ENCODE data around the gene TRAF4.
"Not testable (repeated sequence)": the region's sequence is repeated elsewhere in the genome, so short reads cannot be mapped to it uniquely, and the experiment has no call there.

The TRAF4 gene

DNA sequence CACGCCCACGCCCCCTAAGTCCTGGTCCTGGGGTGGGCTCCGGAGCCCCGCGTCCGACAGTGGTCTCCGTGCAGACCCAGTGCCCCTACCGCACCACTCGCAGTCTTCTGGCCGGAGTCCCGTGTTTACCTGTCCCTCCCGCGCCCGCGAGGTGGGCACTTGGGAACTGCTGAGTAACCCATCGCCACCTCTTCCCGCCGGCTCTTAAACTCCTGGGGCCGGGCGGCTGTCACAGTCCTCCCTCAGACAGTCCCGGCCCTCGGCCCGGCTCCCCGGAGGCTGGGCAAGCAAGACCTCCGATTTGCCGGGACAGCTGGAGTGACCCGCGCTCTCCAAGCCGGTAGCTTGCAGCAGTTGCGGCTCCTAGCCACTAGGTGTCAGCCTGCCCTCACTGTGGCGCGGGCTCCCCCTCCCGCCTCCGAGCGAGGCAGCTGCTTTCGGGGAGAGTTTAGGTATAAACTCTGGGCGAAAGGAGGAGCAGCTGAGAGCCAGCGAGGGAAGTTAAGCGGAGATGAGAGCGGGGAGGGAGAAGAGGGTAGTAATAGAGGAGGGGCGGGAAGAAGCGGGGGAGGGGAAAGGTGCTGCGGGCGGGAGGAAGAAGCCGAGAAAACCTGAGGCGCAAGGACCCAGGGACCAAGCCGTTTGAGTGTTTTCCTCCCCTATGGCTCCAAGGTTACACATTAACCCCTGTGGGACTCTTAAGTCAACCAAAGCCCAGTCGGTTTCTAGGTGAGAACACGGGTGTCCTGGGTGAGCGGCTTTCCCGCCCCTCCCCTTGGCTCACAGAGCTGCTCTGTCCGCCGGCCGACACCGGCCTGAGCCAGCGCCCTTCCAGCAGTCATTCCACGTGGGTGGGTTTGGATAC is 17.0 kb upstream of the TRAF4 start:
- DNase-seq (ENCODE audit: low read depth in 1 of 2, low spot score in 1 of 2) = peak; percentile 89 to 93

DNA sequence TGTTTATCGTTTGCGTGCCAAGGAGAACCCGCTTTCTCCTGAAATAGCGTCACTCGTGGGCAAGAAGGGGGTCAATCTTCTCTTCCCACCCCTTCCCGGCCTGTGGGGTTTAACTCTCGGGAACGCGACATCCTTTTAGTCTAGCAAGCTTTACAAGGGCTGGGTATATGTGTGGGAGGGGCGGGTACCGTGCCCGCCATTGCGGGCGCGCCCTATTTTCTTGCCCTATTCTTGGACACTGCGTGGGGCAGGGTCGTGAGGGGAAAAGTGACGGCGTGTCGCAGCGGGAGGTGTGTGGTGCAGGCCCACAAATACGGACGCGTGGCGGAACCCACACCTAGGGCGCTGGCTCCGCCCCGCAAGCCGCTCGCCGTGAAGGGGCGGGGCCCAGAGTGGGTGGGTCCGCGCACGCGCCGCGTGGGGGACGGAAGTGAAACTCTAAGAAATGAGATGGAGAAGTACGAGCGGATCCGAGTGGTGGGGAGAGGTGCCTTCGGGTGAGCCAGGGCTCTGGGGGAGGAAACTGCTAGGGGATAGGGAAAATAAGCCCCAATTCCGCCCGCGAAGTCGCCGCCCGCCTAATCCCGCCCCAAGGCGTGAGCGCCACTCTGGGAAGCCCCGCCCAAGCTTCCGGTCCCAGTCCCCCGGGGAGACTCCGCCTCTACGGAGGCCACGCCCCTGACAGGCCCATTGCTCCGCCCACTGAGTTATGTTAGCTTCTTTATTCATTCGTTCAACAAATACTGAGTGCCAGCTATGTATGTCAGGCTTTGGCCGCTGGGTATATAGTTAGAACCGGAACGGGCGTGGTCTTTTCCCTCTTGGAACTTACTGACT is 15.2 kb upstream of the TRAF4 start, which contains the start of gene NEK8:
TSS of gene NEK8 (plus strand) at position 425 of the 837 bp plus-strand sequence. CDS start at position 451, 26 bp downstream.
- DNase-seq (ENCODE audit: low read depth in 1 of 2, low spot score in 1 of 2) = peak; percentile 98 to 99

- DNase-seq (ENCODE audit: low read depth in 1 of 2, low spot score in 1 of 2) = no peak
These were observed 13.9 kb upstream of the TRAF4 start for GRCh38 chr17:28729950-28730330.

DNA sequence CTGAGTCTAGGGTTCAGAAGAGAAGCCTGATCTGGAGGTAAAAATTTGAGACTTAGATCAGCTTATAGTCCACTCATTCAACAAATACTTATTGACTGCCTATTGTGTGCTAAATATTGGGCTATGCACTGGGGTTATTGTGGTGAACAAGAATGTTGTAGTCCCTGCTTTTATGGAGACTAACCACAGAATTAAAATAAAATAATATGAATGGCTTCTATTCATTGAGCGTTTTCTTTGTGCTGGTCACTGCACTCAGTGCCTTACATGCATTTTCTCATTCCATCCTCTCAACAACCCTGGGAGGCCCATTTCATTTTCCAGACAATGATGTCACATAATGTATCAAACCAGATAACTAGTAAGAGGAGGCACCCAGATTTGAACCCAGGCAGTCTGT is 10.5 kb upstream of the TRAF4 start:
- DNase-seq (ENCODE audit: low read depth in 1 of 2, low spot score in 1 of 2) = no peak

DNA sequence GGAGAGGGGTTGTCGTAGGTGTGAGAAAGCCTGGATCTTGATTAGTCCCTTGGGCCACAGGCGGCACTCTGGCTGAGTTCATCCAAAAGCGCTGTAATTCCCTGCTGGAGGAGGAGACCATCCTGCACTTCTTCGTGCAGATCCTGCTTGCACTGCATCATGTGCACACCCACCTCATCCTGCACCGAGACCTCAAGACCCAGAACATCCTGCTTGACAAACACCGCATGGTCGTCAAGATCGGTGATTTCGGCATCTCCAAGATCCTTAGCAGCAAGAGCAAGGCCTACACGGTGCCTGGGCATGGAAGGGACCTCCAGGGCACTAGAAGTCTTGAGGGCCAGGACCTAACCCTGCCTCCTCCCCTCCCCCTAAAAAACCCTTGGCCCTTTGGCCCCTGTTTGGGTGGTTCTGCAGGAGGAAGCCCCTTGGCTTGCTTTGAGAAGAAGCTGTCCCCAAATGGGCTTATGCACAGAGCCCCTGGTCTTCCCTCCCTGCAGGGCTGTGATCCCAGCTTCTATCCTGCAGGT is 9.0 kb upstream of the TRAF4 start:
- DNase-seq (ENCODE audit: low read depth in 1 of 2, low spot score in 1 of 2) = no peak

- DNase-seq (ENCODE audit: low read depth in 1 of 2, low spot score in 1 of 2) = no peak
These were observed 8.5 kb upstream of the TRAF4 start for GRCh38 chr17:28735242-28735722.

- DNase-seq (ENCODE audit: low read depth in 1 of 2, low spot score in 1 of 2) = not testable (repeated sequence)
These were observed 7.7 kb upstream of the TRAF4 start for GRCh38 chr17:28735913-28736769.

GRCh38 chr17:28737316-28737715 is 6.5 kb upstream of the TRAF4 start:
- no peak for DNase-seq (ENCODE audit: low read depth in 1 of 2, low spot score in 1 of 2)

DNA sequence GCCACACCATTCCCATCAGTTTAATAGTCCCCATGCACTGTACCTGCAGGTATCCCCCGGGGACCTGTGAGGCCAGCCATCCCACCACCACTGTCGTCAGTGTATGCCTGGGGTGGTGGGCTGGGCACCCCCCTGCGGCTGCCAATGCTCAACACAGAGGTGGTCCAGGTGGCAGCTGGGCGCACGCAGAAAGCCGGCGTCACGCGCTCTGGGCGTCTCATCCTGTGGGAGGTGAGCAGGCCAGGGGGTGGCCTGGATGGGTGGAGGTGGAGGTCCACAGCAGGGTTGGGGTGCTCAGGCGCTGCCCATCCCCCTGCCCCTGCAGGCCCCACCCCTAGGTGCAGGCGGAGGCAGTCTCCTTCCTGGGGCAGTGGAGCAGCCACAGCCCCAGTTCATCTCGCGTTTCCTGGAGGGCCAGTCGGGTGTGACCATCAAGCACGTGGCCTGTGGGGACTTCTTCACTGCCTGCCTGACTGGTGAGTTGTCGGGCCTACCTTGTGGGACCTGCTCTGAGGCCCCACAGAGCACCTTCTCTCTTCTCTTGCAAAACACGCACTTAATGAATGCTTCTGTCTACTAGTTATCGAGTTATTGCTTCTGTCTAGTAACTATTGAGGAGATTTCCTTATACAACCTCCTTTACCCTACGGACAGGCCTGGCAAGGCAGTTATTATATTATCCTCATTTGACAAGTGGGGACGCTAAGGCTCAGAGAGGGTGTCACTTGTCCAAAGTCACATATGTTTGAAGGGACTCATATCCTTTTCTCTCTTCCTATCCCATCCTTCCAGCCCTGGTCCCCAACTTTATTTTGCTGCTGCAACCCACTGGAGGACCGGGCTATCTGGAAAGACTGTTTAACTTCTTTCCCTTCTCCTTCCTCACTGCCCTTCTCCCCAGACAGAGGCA is 5.8 kb upstream of the TRAF4 start:
- DNase-seq (ENCODE audit: low read depth in 1 of 2, low spot score in 1 of 2) = no peak

- no peak for DNase-seq (ENCODE audit: low read depth in 1 of 2, low spot score in 1 of 2)
These were observed 5.0 kb upstream of the TRAF4 start for GRCh38 chr17:28738680-28739384.

- DNase-seq (ENCODE audit: low read depth in 1 of 2, low spot score in 1 of 2) = no peak
These were observed 3.1 kb upstream of the TRAF4 start for GRCh38 chr17:28740406-28741357.

DNA sequence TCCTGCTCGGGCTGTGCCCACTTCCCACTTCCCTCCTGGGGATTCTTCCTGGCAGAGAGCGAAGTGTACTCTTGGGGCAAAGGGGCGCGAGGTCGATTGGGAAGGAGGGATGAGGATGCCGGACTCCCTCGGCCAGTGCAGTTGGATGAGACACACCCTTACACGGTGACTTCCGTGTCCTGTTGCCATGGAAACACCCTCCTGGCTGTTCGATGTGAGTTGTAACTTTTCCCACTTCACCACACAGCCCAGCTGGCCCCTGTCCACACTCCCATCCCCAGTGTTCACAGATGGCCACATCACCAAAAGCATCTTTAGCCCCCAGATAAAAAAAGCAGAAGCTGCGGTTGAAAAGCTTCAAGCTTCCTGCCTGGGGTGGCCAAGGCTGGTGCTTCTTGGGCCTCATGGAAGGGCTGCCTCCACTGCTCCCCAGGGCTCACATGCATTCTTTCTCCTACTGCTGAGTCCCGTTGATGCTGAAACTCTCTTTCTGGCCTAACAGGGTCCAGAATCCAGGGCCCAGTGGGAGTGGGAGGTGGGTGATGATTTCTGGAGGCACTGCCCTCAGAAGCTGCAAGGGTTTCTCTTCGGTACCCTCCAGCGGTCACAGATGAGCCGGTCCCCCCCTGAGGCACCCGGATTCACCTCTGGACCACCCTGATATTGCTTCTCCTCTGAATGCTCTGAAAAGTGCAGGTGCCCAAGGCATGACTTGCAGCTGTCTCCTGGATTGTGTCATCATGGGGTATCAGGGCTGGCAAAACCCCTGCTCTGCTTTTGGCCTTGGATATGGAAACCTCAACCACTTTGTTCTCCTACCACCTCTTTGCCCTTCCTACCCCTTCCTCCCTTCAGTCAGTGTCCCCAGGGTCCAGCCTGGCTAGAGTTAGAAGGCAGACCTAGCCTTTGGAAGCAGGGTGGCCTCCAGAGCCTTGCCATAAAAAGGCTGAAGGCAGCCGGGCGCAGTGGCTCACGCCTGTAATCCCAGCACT is 2.2 kb upstream of the TRAF4 start:
- no peak for DNase-seq (ENCODE audit: low read depth in 1 of 2, low spot score in 1 of 2)

- DNase-seq (ENCODE audit: low read depth in 1 of 2, low spot score in 1 of 2) = peak in 1 of 2 donors; percentile 65
These were observed 527 bp downstream of the TRAF4 start for GRCh38 chr17:28744104-28744971.

DNA sequence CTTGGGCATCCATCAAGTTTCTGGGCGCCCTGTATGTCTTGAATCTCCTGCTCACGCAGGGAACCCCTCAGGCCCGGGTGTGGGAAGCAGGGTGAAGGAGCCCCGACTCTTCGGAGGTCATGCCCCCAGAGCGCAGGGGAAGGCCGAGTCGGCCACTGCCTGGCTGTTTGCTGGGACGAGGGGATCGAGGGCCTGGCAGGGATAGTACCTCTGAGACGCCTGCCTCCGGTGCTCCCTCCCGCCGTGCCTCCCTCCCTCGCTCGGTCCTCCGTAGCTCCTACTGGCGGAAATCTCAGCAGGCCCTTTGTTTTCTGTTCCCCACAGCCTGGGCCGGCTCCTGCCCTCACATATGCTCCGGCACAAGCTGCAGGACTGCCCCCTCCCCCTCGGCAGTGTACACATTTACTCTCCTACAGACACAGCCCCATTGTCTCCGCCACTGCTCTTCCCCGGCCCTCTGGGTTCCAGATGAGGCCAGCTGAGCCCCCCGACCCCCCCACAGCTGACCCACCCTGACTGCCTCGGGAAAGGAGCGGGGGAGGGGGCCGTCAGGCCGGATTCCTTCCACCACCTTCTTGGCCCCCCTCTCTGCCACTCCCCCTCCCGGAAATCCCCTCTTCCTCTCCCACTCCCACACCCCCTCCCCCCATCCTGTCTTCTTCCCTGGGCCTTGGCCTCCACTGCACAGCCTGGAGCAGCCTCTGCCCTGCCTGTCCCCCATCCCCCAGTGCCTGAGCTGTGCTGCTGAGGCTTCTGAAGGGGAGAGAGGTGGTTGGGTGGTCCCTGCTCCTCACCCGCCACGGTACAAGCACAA is 1.4 kb downstream of the TRAF4 start:
- DNase-seq (ENCODE audit: low read depth in 1 of 2, low spot score in 1 of 2) = no peak

Data from activated CD4-positive, alpha-beta T cell treated with anti-CD3 and anti-CD28 coated beads, Interleukin-2, amount 50 U/mL, for 24 hours (primary cell).